ENCODE results near the gene ZSWIM7. TPM values are rescaled to one million over a fixed set of nuclear protein-coding genes. Genes with fewer than 3 reads are reported as not detected.
A peak's percentile ranks its signal among the peaks of the same experiment; 100 is the strongest.
"Not testable (repeated sequence)": the region's sequence is repeated elsewhere in the genome, so short reads cannot be mapped to it uniquely, and the experiment has no call there.

Gene ZSWIM7
- total RNA-seq, 4 donors from 2014 or later = 7.7 to 21.5 (median 12.9) TPM

GRCh38 chr17:15996322-15996721, 3.2 kb downstream of the ZSWIM7 start:
- no peak overlapping the region for H3K27ac ChIP-seq
- no peaks in the 10 kb centered on the region for H3K9me3 ChIP-seq
- no peak for DNase-seq
- peaks cover 0 to 6% (median 0%) of the 10 kb centered on the region in 3 donors for H3K36me3 ChIP-seq
- no peak overlapping the region for H3K4me3 ChIP-seq
- no peaks in the 10 kb centered on the region for H3K27me3 ChIP-seq
- TF ChIP-seq POLR2A (IDR thresholded peaks at IDR 0.05) (no peak), CTCF (IDR thresholded peaks at IDR 0.05) (no peak)
- peaks cover 0 to 11% (median 8%) of the 10 kb centered on the region in 4 donors for H3K4me1 ChIP-seq

- Histone ChIP-seq H3K4me3 (no peak overlapping the region), H3K36me3 (peaks cover 0 to 61% (median 0%) of the 10 kb centered on the region in 3 donors), H3K4me1 (no peaks in the 10 kb centered on the region), H3K27ac (peak overlapping the region in 2 of 4 donors; percentile 2 to 27), H3K9me3 (no peaks in the 10 kb centered on the region), H3K27me3 (no peaks in the 10 kb centered on the region)
- TF ChIP-seq POLR2A (IDR thresholded peaks at IDR 0.05) (no peak), CTCF (IDR thresholded peaks at IDR 0.05) (no peak)
- no peak for DNase-seq
Observed at GRCh38 chr17:15981646-15982580, 17.6 kb downstream of the ZSWIM7 start.

GRCh38 chr17:15981208-15981607, 18.3 kb downstream of the ZSWIM7 start:
- H3K36me3 ChIP-seq = peaks cover 0 to 61% (median 0%) of the 10 kb centered on the region in 3 donors
- no peaks in the 10 kb centered on the region for H3K9me3 ChIP-seq
- H3K4me1 ChIP-seq = no peaks in the 10 kb centered on the region
- no peak overlapping the region for H3K4me3 ChIP-seq
- no peaks in the 10 kb centered on the region for H3K27me3 ChIP-seq
- TF ChIP-seq CTCF (IDR thresholded peaks at IDR 0.05) = no peak
- TF ChIP-seq POLR2A (IDR thresholded peaks at IDR 0.05) = no peak
- H3K27ac ChIP-seq = peak overlapping the region in 2 of 4 donors; percentile 2 to 27
- no peak for DNase-seq

GRCh38 chr17:15979013-15979412, 20.5 kb downstream of the ZSWIM7 start:
- not testable (repeated sequence) for H3K27me3 ChIP-seq, DNase-seq, H3K9me3 ChIP-seq, H3K4me1 ChIP-seq, H3K4me3 ChIP-seq, H3K27ac ChIP-seq
- H3K36me3 ChIP-seq = peaks cover 0 to 58% (median 0%) of the 10 kb centered on the region in 3 donors

GRCh38 chr17:15978606-15979005, 20.9 kb downstream of the ZSWIM7 start:
- no peak overlapping the region for H3K4me3 ChIP-seq
- H3K27ac ChIP-seq = no peak overlapping the region
- H3K27me3 ChIP-seq = no peaks in the 10 kb centered on the region
- DNase-seq = no peak
- no peaks in the 10 kb centered on the region for H3K9me3 ChIP-seq
- H3K4me1 ChIP-seq = no peaks in the 10 kb centered on the region
- peaks cover 0 to 57% (median 0%) of the 10 kb centered on the region in 3 donors for H3K36me3 ChIP-seq
- TF ChIP-seq POLR2A (IDR thresholded peaks at IDR 0.05) = no peak
- TF ChIP-seq CTCF (IDR thresholded peaks at IDR 0.05) = no peak

GRCh38 chr17:15977894-15978293, 21.6 kb downstream of the ZSWIM7 start:
- Histone ChIP-seq H3K27ac (no peak overlapping the region), H3K36me3 (peaks cover 0 to 51% (median 0%) of the 10 kb centered on the region in 3 donors), H3K4me1 (no peaks in the 10 kb centered on the region), H3K9me3 (no peaks in the 10 kb centered on the region), H3K27me3 (no peaks in the 10 kb centered on the region), H3K4me3 (no peak overlapping the region)
- no peak for TF ChIP-seq CTCF (IDR thresholded peaks at IDR 0.05)
- TF ChIP-seq POLR2A (IDR thresholded peaks at IDR 0.05) = no peak
- DNase-seq = no peak
